Middle frontal gyrus (tissue), 1 donor: ENCODE results near the gene OR2S2.

ENCODE experiments used
- DNase-seq: peaks from one replicate; pipeline ENCODE4 v3.0.0-alpha.2; 2015; ENCODE audit warnings: low spot score; ENCODE audit errors: extremely low spot score

Gene OR2S2

DNA sequence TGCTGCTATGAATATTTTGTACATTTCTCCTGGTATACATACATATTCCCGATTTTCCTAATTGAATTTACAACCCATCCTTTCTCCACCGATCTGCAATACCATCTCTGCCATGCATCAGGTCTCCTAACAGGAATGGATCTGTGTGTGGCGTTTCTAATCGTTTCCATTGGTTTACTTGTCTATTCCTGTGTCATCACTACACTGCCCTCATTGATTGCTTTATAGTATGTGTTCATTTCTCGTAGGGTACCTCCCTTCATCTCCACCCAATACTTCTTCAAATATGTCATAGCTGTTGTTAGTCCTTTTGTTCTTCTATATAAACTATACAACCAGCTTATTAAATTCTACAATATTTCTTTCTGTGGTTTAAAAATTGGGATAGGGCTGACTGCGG is 7.1 kb upstream of the OR2S2 start:
- DNase-seq, result no peak

- no peak for DNase-seq
These were observed 4.4 kb upstream of the OR2S2 start for GRCh38 chr9:35962126-35962906.

- DNase-seq, result peak; percentile 39
These were observed 2.2 kb upstream of the OR2S2 start for GRCh38 chr9:35960039-35960655.

- DNase-seq, result no peak
These were observed 1.3 kb downstream of the OR2S2 start for GRCh38 chr9:35956651-35957050.

DNA sequence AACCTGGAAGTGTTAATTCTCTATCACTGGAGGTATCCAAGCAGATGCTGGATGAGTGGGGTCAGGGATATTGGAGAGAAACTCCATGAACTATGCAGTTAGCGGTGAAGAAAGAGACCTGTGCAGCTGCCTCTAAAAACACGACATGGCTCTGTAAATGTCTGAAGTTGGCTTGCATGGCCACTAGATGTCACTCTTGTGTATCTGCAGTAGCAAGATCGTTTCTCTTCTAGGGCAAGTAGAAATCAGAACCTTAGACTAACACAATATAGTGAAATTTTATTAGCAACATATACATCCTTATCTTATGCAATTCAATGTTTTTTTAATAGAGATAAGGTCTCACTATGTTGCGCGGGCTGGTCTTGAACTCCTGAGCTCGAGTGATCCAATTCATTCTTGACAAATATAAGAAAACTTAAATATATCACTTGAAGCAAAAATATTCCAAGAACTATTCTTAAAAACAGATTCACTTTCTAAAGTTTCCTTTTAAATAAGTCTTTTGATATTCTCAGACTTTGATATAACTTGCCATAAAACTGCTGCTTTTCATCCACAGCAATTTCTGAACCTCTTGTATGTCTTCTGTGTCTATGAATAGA is 2.9 kb downstream of the OR2S2 start:
- peak; percentile 42 for DNase-seq

GRCh38 chr9:35952526-35953191 is 5.3 kb downstream of the OR2S2 start:
- DNase-seq, result no peak

DNA sequence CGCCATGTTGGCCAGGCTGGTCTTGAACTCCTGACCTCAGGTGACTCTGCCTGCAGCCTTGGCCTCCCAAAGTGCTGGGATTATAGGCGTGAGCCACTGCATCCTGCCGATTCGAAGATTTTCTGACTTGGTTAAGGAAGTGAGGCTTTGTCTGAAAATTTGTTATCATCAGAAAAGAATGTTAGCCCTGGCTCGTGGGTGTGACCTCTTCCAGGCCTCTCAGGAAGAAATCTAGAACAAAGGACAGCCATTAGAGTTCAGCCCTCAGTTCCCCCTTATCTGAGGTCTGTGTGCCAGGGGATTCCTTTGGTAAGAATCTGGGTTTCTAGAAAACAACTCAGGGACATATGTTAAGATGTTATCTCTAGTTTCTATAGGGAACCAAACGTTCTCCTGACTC is 6.2 kb downstream of the OR2S2 start:
- DNase-seq, result no peak

GRCh38 chr9:35948901-35949318 is 9.0 kb downstream of the OR2S2 start:
- no peak for DNase-seq

DNA sequence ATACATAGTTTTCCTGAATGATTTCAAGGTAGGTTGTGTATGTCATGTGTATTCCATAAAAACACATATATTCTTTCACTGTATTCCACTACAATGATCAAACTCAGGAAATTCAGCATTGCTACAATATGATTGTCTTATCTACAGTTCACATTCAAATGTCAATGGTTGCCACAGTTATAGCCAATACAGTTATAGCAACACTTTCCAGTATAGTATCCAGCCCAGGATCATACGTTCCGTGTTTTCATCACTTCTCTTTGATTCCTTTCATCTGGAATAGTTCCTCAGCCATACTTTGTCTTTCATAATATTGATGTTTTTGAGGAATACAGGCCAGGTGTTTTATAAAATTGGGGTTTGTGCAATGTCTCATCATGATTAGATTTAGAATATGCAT is 9.5 kb downstream of the OR2S2 start:
- no peak for DNase-seq

DNA sequence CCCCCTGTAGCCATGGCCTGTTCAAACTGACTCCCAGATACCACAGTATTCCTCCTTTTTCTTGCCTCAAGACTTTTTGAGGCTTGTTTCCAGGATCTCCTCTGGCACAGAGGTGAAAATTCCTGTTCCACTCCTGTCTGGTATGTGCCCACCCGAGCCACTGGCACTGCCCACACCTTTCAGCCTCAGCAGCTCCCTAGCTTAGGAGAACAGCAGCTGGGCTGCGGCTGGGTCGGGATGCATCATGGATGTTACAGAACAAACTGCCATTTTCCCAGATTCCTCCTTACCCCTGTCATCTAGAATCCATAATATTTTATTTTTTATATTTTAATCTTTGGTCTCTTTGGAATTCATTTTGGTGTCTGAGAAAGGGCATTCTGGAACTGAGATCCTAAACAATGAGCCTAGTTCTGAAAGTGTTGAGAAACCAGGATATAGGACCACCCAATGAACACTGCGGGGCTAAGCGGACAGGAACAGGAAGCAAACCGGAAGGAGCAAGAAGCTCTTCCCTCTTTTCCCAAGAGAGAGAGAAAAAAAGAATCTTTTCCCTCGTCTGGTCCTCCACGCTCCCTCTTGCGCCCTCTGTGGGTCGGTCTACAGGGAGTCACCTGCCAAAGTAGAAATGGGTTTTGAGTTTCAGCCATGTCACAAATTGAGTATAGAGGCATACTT is 12.5 kb downstream of the OR2S2 start:
- no peak for DNase-seq

- DNase-seq, result no peak
These were observed 13.1 kb downstream of the OR2S2 start for GRCh38 chr9:35944841-35945240.

- DNase-seq, result no peak
These were observed 13.8 kb downstream of the OR2S2 start for GRCh38 chr9:35944173-35944572.

DNA sequence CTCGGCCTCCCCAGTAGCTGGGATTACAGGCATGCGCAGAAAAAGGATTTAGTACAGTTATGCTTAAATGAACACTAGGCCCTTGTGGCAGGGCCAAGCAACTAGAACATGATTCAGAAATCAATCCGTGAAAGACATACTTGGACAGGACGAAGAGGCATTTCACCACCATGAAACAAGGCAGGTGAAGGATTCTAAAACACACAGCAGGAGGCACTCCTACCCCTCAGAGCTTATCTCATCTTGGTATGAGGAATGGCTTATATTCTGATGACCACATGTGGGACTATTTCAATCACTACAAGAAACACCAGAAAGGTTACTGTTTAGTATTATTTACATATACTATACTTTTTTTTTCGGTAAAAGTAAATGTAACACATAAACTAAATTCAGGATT is 15.7 kb downstream of the OR2S2 start:
- DNase-seq, result no peak

DNA sequence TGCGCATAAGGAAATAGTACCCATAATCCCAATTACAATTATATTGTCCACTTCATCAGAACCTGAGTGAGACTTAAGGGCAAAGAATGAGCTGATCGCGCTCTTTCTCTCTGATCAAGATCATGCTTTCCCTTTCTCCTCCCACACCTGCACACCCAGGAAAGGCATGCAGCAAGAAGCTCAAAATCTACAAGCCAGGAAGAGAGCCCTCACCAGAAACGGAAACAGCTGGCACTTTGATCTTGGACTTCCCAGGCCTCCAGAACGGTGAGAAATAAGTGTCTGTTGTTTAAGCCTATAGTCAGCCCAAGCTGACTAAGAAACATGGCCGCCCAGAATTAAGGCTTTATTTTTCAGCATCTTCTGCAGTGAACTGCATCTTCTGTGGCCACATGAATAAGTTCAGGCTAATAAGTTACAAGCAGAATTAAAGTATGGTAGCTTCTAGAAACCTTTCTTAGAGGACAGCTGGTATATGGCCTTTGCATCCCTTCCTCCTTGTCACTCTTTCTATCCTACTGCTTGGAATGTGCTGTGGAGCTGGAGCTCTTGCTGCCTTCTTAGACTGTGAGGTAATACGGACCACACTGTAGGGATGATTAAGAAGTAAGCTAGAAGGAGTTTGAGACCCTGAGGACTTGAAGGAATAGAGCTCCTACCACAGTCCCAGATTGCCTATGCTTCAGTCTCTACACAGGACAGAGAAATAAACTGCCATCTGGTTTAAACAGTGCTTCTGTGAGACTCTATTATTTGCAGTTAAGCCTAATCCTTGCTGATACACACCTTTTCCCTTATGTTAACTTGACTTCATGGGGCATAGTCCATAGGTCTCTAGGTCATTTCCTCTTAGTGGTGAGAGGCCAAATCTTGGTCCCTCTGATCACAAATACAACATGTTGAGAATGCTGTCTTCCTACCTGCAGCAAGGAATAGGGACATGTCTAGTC is 17.2 kb downstream of the OR2S2 start:
- DNase-seq, result no peak

DNA sequence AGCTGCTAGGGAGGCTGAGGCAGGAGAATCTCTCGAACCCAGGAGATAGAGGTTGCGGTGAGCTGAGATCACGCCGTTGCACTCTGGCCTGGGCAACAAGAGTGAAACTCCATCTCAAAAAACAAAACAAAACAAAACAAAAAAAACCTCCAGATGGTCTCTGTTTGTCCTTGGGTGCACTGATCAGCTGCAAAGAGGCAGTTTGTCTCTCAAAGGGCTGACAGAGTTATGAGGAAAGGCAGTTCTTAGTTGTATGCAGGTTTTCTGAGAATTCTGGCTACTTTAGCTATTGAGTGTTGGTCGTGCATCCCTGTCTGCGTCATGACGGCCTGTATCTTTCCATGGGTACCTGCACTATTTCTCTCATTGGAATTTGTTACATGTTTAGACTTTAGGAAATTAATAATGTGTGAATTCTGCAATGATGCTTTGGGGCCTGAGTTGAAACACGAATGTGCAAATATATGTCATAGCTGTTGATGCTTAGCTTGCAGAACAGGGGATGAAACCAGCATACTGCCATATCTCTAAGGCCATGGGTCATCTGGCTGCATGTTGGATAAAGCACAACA is 18.2 kb downstream of the OR2S2 start:
- DNase-seq, result no peak

DNA sequence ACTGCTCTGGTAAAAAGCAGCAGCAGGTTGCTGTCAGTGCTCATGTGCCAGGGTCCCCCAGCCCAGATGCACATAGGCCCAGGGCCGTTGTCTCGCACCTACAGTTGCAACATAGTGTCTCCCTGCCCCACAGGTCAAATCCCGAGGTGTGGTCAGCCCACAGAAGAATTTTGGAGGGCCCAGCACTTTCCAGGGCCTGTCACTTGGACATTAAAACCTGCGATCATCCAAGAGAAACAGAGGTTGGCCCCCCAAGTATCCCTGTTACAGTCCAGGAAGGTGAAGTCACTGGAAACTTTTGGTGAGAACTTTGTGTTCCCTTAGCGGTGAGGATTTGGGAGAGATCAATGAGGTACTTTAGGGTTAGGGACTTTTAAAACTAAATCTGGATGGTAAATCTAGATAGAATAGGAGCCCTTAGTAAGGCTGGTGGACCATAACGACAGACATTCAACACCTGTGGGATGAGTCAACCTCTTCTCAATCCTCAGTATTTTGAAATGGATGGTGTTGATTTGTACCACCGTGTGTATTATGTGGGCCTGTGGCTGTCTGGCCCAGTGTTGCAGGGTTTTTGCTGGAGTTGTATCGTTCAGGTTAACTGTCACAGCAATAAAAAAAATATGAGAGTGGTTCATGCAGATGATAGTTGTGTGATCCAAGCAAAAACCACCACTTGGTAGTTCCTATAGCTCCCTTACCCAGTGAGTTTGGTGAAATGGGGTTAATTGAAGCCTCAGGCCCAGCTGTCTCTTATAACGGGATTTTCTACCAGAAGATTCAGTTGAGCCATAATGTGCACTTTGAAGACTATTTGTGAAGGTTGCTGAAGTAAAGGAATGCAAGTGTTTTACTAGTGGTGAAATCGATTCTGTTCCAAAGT is 19.2 kb downstream of the OR2S2 start:
- DNase-seq, result no peak

- no peak for DNase-seq
These were observed 20.7 kb downstream of the OR2S2 start for GRCh38 chr9:35937227-35937626.

GRCh38 chr9:35935755-35936509 is 22.0 kb downstream of the OR2S2 start:
- no peak for DNase-seq
